Measurements from ENCODE around the gene DEPDC4. TPM values are rescaled to one million over a fixed set of nuclear protein-coding genes. Genes with fewer than 3 reads are reported as not detected.

The DEPDC4 gene
- total RNA-seq, 1 experiment from 2014 or later: 3.2 TPM

DNA sequence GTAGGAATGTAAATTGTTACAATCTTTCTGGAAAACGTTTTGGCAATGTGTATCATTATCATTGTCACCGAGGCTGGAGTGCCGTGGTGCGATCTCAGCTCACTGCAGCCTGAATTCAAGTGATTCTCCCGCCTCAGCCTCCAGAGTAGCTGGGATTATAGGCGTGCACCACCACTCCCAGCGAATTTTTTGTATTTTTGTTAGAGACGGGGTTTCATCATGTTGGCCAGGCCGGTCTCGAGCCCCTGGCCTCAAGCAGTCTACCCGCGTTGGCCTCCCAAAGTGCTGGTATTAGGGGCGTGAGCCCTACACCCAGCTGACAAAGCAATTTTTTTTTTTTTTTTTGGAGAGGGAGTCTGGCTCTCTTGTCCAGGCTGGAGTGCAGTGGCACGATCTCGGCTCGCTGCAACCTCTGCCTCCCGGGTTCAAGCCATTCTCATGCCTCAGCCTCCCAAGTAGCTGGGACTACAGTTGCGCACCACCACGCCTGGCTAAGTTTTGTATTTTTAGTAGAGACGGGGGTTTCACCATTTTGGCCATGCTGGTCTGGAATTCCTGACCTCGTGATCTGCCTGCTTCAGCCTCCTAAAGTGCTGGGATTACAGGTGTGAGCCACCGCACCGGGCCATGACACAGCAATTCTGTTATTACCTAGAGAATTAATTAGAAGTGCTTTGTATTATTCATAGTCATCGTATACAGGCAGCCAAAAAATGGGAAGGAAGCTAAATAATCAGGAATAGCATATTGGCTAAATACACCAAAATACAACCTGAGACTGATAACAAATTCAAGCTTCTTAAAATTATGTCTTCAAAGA lies 65.1 kb downstream of the DEPDC4 start:
- H3K27ac Mint-ChIP-seq: peak overlapping the region in 1 of 3 experiments; percentile 87; a peak in 1 of 7 replicates
- Histone ChIP-seq H4K91ac (ENCODE audit: insufficient read length, low read depth, low read length) (no peak overlapping the region), H3K27ac (ENCODE audit: insufficient read length, low read depth, low read length) (no peak overlapping the region), H2AK5ac (ENCODE audit: insufficient read length, low read length) (no peak overlapping the region), H3K56ac (ENCODE audit: insufficient read length, low read depth, low read length) (no peak overlapping the region), H3K27me3 (ENCODE audit: insufficient read depth, low read length) (no peaks in the 10 kb centered on the region), H2BK5ac (ENCODE audit: insufficient read length, low read length) (no peak overlapping the region), H3K4me1 (ENCODE audit: insufficient read depth, low read length) (no peaks in the 10 kb centered on the region; the same call in 1 of the 2 replicates), H3K4ac (ENCODE audit: low read depth, low read length) (no peak overlapping the region), H3K9me3 (ENCODE audit: control insufficient read depth, low read depth, low read length) (no peaks in the 10 kb centered on the region), H3K14ac (ENCODE audit: insufficient read depth, low read length) (no peak overlapping the region), H4K20me1 (ENCODE audit: control insufficient read depth, insufficient read depth, insufficient read length) (no peaks in the 10 kb centered on the region), H3K23ac (ENCODE audit: insufficient read length, low read depth, low read length) (no peak overlapping the region), H2AFZ (ENCODE audit: low read length) (no peak overlapping the region), H4K5ac (ENCODE audit: insufficient read length, low read depth, low read length) (no peak overlapping the region), H3K18ac (ENCODE audit: insufficient read length, low read depth, low read length) (no peak overlapping the region), H2BK12ac (ENCODE audit: insufficient read length, low read depth, low read length) (no peak overlapping the region), H4K8ac (replicated peaks; ENCODE audit: insufficient read length, low read depth, low read length) (no peak overlapping the region), H3K4me2 (ENCODE audit: insufficient read depth, insufficient read length, low read length) (peak overlapping the region; percentile 81), H3K79me2 (ENCODE audit: insufficient read depth, low read length) (peaks cover 4% of the 10 kb centered on the region; the same call in 1 of the 2 replicates), H3T11ph (ENCODE audit: low read length) (no peak overlapping the region), H2BK120ac (ENCODE audit: low read depth, low read length, poor library complexity, severe bottlenecking) (no peak overlapping the region), H3K79me1 (ENCODE audit: insufficient read depth, low read depth, low read length, poor library complexity, severe bottlenecking) (no peaks in the 10 kb centered on the region), H3K23me2 (ENCODE audit: insufficient read length, low read depth, low read length, poor library complexity, severe bottlenecking) (peaks cover 7% of the 10 kb centered on the region), H2BK15ac (ENCODE audit: low read depth, low read length) (no peak overlapping the region), H2BK20ac (ENCODE audit: low read depth, low read length, poor library complexity, severe bottlenecking) (no peak overlapping the region), H3K9ac (ENCODE audit: extremely low read depth, insufficient read length, low read length) (no peak overlapping the region)
- no CpG with 5 or more reads among the region's 24 CpGs for whole genome bisulfite sequencing (ENCODE audit: extremely low coverage, insufficient read length, low lambda C conversion rate)
- H3K4me1 Mint-ChIP-seq: peaks cover 16 to 17% of the 10 kb centered on the region in 2 experiments
- H3K9me3 Mint-ChIP-seq: no peaks in the 10 kb centered on the region
- no peak for DNase-seq
- TF ChIP-seq, protein P1, sequence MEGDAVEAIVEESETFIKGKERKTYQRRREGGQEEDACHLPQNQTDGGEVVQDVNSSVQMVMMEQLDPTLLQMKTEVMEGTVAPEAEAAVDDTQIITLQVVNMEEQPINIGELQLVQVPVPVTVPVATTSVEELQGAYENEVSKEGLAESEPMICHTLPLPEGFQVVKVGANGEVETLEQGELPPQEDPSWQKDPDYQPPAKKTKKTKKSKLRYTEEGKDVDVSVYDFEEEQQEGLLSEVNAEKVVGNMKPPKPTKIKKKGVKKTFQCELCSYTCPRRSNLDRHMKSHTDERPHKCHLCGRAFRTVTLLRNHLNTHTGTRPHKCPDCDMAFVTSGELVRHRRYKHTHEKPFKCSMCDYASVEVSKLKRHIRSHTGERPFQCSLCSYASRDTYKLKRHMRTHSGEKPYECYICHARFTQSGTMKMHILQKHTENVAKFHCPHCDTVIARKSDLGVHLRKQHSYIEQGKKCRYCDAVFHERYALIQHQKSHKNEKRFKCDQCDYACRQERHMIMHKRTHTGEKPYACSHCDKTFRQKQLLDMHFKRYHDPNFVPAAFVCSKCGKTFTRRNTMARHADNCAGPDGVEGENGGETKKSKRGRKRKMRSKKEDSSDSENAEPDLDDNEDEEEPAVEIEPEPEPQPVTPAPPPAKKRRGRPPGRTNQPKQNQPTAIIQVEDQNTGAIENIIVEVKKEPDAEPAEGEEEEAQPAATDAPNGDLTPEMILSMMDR (conservative IDR thresholded peaks at IDR 0.05): no peak
- peak overlapping the region; percentile 98 to 100 for H3K4me3 Mint-ChIP-seq
- H3K36me3 Mint-ChIP-seq (ENCODE audit: insufficient read depth in 1 of 3, low read depth in 3 of 3): peaks cover 2 to 10% (median 3%) of the 10 kb centered on the region in 3 experiments
- H3K27me3 Mint-ChIP-seq (ENCODE audit: low read depth): no peaks in the 10 kb centered on the region

Measured in H9 (cell line).